MM.1S (cell line): ENCODE data around the gene MTCH2.

ENCODE experiments used
- CTCF ChIP-seq: fragments of 300-600 bp; sonication (generic); IDR thresholded peaks from 2 replicates; pipeline ENCODE4 v1.5.1; 2016; ENCODE audit warnings: antibody characterized with exemption, low read length, mixed read lengths
- EZH2 ChIP-seq: fragments of 300-600 bp; sonication (generic); optimal IDR thresholded peaks from 2 replicates; pipeline ENCODE3; 2017; ENCODE audit warnings: low read depth, mild to moderate bottlenecking, antibody characterized with exemption, low read length, mixed read lengths
- EZH2phosphoT487 ChIP-seq: fragments of 300-600 bp; sonication (generic); IDR thresholded peaks from 2 replicates; pipeline ENCODE4 v1.6.1; 2018; ENCODE audit warnings: antibody characterized with exemption, low read length

GRCh38 chr11:47605921-47606320, 36.4 kb downstream of the MTCH2 start:
- no peak for TF ChIP-seq CTCF
- TF ChIP-seq EZH2 = no peak
- TF ChIP-seq EZH2phosphoT487 = no peak
